GM23338 (cell line): ENCODE results near the gene PHACTR1.

Experiments used
- CTCF ChIP-seq, 2 experiments: fragments of 200-600 bp in 1 of 2; sonication (generic) in 1 of 2; conservative IDR thresholded peaks; 2 replicates each; pipeline versions ENCODE4 v1.5.1 to v1.6.1; 2016 to 2017; ENCODE audit warnings: antibody characterized with exemption in 2 of 2, low read depth in 2 of 2, mild to moderate bottlenecking in 2 of 2, moderate library complexity in 1 of 2
- EZH2 ChIP-seq: fragments of 200-600 bp; sonication (generic); IDR thresholded peaks from one replicate; pipeline ENCODE4 v1.8.0; 2017; ENCODE audit warnings: antibody characterized with exemption, mild to moderate bottlenecking, low read depth; ENCODE audit not compliant: unreplicated experiment
- EZH2phosphoT487 ChIP-seq: fragments of 200-600 bp; sonication (generic); IDR thresholded peaks from one replicate; pipeline ENCODE4 v1.8.1; 2018; ENCODE audit warnings: antibody characterized with exemption; ENCODE audit not compliant: unreplicated experiment
- JUNB ChIP-seq: IDR thresholded peaks from one replicate; pipeline ENCODE4 v1.6.1; 2016; ENCODE audit warnings: antibody characterized with exemption; ENCODE audit not compliant: unreplicated experiment
- POLR2AphosphoS5 ChIP-seq: IDR thresholded peaks from 2 replicates; pipeline ENCODE4 v1.6.1; 2016; ENCODE audit warnings: antibody characterized with exemption, low read depth
- REST ChIP-seq: IDR thresholded peaks from one replicate; pipeline ENCODE4 v1.6.1; 2018; ENCODE audit warnings: antibody characterized with exemption; ENCODE audit not compliant: unreplicated experiment
- STAT1 ChIP-seq: IDR thresholded peaks from one replicate; pipeline ENCODE4 v1.6.1; 2016; ENCODE audit warnings: antibody characterized with exemption; ENCODE audit not compliant: unreplicated experiment

GRCh38 chr6:13267142-13267651, 550.6 kb downstream of the PHACTR1 start:
- TF ChIP-seq CTCF (conservative IDR thresholded peaks at IDR 0.05; ENCODE audit: low read depth in 2 of 2), result no peak
- TF ChIP-seq POLR2AphosphoS5, result no peak
- TF ChIP-seq EZH2phosphoT487, result no peak
- TF ChIP-seq JUNB, result no peak
- TF ChIP-seq STAT1, result no peak
- TF ChIP-seq REST, result no peak
- no peak for TF ChIP-seq EZH2
